ENCODE data around the gene CUEDC1. TPM values are rescaled to one million over a fixed set of nuclear protein-coding genes. Genes with fewer than 3 reads are reported as not detected.

The CUEDC1 gene
- total and polyA plus RNA-seq, 2 of the 13 experiments (the other 11 are each of a cell fraction or from before 2014, with no cell fraction given): 7.4 to 12.9 TPM

DNA sequence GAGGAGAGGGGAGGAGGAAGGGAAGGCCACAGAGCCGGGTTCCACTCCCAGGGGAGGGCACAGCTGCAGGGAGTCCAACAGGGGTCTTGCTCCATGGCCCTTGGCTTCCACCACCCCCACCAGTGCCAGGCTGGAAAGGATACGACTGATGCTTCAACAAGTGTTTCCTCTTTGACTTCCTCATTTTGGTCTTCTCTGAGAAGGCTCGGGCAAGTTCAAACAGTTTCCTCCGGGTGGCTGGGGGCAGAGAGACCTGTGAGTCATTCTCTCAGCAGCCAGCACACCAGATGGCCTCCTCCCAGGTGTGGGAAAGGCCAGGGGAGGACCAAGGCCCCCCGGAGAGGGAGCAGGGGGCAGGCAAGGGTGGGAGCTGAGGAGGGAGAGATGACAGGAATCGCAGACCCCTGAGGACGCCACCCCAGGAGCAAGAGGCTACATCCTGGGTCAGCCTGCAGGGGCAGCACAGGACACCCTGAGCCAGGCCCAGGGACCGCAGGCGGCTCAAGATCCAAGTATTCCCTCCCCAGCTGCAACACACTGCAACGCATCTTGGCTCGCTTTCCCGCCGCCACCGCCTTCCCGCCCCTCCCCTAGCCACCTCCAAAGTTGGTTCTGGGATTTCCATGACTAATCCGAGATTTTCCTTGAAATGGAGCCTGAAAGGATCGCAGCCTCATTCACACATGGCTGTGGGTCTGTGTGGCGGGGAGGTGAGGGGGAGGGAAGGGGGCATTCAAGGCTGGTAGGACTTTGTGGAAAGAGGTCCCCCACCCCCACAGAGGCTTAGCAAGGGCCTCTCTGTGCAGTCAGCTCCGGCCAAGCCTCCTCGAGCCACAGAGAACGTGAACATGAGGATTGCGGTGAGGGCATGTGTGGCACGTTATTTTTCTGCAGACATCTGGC, 87.0 kb downstream of the CUEDC1 start (continued):
- no peak for TF ChIP-seq ZNF75D (CRISPR knock-in tag; IDR thresholded peaks at IDR 0.05; ENCODE audit: borderline replicate concordance)
- peak; percentile 33; the same call in 1 of the 2 replicates for TF ChIP-seq ZMYM4 (CRISPR knock-in tag; IDR thresholded peaks at IDR 0.05)
- TF ChIP-seq ZNF709 (CRISPR knock-in tag; IDR thresholded peaks at IDR 0.05): no peak
- no peak for TF ChIP-seq CBX1 (IDR thresholded peaks at IDR 0.05; ENCODE audit: low read depth)
- TF ChIP-seq ELF3 (CRISPR knock-in tag; IDR thresholded peaks at IDR 0.05): peak; percentile 49; the same call in 1 of the 2 replicates
- TF ChIP-seq ZNF501 (CRISPR knock-in tag; IDR thresholded peaks at IDR 0.05): peak; percentile 14; the same call in 1 of the 2 replicates
- TF ChIP-seq SMARCC2 (IDR thresholded peaks at IDR 0.05): no peak
- TF ChIP-seq, protein P1, sequence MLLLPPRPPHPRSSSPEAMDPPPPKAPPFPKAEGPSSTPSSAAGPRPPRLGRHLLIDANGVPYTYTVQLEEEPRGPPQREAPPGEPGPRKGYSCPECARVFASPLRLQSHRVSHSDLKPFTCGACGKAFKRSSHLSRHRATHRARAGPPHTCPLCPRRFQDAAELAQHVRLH (CRISPR knock-in tag; IDR thresholded peaks at IDR 0.05; ENCODE audit: borderline replicate concordance, low read depth): 0 out of 2 replicates have a peak, but pooled peaks have one; percentile 18
- TF ChIP-seq RXRA (CRISPR knock-in tag; IDR thresholded peaks at IDR 0.05): peak; percentile 60; the same call in 1 of the 2 replicates
- peak; percentile 18; the same call in 1 of the 2 replicates for TF ChIP-seq SAP130 (CRISPR knock-in tag; IDR thresholded peaks at IDR 0.05; ENCODE audit: low read depth)
- peak; percentile 10 for TF ChIP-seq AGO1 (IDR thresholded peaks at IDR 0.05; ENCODE audit: low read depth, low read length, poor library complexity, severe bottlenecking)
- TF ChIP-seq PTBP1 (IDR thresholded peaks at IDR 0.05; ENCODE audit: low read depth, low read length, poor library complexity, severe bottlenecking): peak; percentile 57
- peak; percentile 29 for TF ChIP-seq ZFX (CRISPR knock-in tag; IDR thresholded peaks at IDR 0.05; ENCODE audit: low read depth)
- TF ChIP-seq, protein P2, sequence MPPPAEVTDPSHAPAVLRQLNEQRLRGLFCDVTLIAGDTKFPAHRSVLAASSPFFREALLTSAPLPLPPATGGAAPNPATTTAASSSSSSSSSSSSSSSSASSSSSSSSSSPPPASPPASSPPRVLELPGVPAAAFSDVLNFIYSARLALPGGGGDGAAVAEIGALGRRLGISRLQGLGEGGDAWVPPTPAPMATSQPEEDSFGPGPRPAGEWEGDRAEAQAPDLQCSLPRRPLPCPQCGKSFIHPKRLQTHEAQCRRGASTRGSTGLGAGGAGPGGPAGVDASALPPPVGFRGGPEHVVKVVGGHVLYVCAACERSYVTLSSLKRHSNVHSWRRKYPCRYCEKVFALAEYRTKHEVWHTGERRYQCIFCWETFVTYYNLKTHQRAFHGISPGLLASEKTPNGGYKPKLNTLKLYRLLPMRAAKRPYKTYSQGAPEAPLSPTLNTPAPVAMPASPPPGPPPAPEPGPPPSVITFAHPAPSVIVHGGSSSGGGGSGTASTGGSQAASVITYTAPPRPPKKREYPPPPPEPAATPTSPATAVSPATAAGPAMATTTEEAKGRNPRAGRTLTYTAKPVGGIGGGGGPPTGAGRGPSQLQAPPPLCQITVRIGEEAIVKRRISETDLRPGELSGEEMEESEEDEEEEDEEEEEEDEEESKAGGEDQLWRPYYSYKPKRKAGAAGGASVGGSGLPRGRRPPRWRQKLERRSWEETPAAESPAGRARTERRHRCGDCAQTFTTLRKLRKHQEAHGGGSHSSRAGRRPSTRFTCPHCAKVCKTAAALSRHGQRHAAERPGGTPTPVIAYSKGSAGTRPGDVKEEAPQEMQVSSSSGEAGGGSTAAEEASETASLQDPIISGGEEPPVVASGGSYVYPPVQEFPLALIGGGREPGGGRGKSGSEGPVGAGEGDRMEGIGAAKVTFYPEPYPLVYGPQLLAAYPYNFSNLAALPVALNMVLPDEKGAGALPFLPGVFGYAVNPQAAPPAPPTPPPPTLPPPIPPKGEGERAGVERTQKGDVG (CRISPR knock-in tag; IDR thresholded peaks at IDR 0.05; ENCODE audit: borderline replicate concordance): 0 out of 2 replicates have a peak, but pooled peaks have one; percentile 58
- TF ChIP-seq, protein P3, sequence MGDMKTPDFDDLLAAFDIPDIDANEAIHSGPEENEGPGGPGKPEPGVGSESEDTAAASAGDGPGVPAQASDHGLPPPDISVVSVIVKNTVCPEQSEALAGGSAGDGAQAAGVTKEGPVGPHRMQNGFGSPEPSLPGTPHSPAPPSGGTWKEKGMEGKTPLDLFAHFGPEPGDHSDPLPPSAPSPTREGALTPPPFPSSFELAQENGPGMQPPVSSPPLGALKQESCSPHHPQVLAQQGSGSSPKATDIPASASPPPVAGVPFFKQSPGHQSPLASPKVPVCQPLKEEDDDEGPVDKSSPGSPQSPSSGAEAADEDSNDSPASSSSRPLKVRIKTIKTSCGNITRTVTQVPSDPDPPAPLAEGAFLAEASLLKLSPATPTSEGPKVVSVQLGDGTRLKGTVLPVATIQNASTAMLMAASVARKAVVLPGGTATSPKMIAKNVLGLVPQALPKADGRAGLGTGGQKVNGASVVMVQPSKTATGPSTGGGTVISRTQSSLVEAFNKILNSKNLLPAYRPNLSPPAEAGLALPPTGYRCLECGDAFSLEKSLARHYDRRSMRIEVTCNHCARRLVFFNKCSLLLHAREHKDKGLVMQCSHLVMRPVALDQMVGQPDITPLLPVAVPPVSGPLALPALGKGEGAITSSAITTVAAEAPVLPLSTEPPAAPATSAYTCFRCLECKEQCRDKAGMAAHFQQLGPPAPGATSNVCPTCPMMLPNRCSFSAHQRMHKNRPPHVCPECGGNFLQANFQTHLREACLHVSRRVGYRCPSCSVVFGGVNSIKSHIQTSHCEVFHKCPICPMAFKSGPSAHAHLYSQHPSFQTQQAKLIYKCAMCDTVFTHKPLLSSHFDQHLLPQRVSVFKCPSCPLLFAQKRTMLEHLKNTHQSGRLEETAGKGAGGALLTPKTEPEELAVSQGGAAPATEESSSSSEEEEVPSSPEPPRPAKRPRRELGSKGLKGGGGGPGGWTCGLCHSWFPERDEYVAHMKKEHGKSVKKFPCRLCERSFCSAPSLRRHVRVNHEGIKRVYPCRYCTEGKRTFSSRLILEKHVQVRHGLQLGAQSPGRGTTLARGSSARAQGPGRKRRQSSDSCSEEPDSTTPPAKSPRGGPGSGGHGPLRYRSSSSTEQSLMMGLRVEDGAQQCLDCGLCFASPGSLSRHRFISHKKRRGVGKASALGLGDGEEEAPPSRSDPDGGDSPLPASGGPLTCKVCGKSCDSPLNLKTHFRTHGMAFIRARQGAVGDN (CRISPR knock-in tag; IDR thresholded peaks at IDR 0.05): peak; percentile 59
- TF ChIP-seq, protein P4, sequence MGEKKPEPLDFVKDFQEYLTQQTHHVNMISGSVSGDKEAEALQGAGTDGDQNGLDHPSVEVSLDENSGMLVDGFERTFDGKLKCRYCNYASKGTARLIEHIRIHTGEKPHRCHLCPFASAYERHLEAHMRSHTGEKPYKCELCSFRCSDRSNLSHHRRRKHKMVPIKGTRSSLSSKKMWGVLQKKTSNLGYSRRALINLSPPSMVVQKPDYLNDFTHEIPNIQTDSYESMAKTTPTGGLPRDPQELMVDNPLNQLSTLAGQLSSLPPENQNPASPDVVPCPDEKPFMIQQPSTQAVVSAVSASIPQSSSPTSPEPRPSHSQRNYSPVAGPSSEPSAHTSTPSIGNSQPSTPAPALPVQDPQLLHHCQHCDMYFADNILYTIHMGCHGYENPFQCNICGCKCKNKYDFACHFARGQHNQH (CRISPR knock-in tag; IDR thresholded peaks at IDR 0.05): peak; percentile 22; the same call in 1 of the 2 replicates
- peak; percentile 37; the same call in 1 of the 2 replicates for TF ChIP-seq TCF7 (IDR thresholded peaks at IDR 0.05; ENCODE audit: low read depth)
- 0 out of 2 replicates have a peak, but pooled peaks have one; percentile 63 for TF ChIP-seq PCBP1 (IDR thresholded peaks at IDR 0.05; ENCODE audit: borderline replicate concordance, low read depth, low read length)

All from HepG2 (cell line).